ENCODE results near the gene SOS1.

GRCh38 chr2:39138837-39139211, 18.0 kb upstream of the SOS1 start:
- no peak for TF ChIP-seq EZH2 (IDR thresholded peaks at IDR 0.05)
- TF ChIP-seq, protein P1, sequence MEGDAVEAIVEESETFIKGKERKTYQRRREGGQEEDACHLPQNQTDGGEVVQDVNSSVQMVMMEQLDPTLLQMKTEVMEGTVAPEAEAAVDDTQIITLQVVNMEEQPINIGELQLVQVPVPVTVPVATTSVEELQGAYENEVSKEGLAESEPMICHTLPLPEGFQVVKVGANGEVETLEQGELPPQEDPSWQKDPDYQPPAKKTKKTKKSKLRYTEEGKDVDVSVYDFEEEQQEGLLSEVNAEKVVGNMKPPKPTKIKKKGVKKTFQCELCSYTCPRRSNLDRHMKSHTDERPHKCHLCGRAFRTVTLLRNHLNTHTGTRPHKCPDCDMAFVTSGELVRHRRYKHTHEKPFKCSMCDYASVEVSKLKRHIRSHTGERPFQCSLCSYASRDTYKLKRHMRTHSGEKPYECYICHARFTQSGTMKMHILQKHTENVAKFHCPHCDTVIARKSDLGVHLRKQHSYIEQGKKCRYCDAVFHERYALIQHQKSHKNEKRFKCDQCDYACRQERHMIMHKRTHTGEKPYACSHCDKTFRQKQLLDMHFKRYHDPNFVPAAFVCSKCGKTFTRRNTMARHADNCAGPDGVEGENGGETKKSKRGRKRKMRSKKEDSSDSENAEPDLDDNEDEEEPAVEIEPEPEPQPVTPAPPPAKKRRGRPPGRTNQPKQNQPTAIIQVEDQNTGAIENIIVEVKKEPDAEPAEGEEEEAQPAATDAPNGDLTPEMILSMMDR (IDR thresholded peaks at IDR 0.05): no peak
- TF ChIP-seq EZH2phosphoT487 (IDR thresholded peaks at IDR 0.05): no peak

All from neural progenitor cell (in vitro differentiated cells).